ENCODE measurements around the gene EGFL7.
"Not testable (repeated sequence)": the region's sequence is repeated elsewhere in the genome, so short reads cannot be mapped to it uniquely, and the experiment has no call there.

EGFL7 gene

DNA sequence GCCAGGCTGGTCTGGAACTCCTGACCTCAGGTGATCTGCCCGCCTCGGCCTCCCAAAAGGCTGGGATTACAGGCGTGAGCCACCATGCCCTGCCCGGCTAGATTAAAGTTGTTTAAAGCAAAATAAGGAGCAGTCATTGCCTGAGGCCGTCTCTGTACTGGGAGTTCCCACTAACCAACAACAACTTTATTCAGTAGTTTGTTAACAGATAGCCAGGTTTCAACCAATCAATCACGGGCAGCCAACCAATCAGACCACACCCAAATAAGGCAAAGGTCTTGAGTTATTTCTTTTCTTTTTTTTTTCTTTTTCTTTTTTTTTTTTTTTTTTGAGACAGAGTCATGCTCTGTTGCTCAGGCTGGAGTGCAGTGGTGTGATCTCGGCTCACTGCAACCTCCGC, 42.0 kb downstream of the EGFL7 start:
- not testable (repeated sequence) for DNase-seq

DNA sequence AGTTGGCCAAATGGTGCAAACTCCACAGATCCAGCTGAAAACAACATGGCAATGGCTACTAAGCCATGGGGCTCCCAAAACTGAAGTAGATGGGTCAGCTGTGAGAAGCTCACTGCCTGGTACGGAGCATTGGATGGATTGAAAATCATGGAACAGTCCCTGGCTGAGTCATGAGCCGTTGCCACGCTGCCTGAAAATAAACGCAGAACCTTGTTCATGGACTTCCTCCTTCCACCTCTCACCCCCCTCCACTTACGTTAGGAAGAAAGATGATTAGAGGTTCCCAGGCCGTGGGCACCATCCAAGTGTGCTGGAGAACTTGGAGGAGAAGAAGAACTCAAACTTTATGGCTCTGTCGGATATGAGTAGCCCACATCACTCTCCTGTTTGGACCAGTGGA, 42.8 kb downstream of the EGFL7 start:
- DNase-seq: no peak

DNA sequence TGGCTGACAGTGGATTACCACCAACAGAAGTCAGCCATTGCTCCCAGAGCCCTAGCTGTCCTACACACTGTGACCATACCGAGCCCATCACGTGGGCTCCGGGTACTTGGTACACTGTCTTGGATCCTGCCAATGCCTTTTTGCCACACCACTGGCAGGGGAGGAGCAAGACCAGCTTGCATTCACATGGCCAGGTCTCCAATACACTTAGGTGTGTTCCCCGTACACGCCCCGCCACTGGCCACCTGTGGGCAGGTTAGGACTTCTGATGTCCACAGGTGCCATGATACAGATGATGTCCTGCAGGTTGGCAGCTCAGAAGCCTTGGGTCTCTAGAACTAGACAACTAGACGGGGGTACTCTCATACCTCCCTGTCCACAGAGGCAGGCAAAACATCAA, 44.3 kb downstream of the EGFL7 start:
- DNase-seq: no peak

DNA sequence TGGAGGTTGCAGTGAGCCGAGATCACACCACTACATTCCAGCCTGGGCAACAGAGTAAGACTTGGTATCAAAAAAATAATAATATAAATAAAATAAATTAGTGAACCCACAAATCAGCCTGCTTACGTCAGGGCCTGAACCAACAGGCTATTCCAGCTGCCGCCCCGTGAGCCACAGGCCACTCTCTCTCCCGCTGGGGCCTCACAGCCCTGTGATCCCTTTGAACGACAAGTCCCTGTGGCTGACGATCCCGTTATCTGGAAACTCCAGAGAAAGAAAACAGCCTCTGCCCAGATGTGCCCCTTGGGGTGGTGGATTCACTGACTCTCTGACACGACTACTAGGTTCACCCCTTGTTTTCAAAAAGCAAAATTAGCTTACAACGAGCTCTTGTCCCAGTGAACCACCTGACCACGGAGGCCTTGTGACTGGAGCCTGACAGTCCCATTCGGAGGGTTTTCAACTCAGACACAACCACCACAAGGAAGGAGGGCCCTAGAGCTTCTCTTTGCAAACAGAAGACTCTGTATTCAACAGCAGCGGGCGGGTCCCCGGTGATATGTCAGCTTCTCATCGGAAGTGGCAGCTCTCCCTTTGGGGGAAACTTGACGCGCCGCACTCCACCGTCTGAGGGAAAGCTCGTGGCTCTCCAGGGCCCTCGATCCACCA, 45.3 kb downstream of the EGFL7 start:
- no peak for DNase-seq

DNA sequence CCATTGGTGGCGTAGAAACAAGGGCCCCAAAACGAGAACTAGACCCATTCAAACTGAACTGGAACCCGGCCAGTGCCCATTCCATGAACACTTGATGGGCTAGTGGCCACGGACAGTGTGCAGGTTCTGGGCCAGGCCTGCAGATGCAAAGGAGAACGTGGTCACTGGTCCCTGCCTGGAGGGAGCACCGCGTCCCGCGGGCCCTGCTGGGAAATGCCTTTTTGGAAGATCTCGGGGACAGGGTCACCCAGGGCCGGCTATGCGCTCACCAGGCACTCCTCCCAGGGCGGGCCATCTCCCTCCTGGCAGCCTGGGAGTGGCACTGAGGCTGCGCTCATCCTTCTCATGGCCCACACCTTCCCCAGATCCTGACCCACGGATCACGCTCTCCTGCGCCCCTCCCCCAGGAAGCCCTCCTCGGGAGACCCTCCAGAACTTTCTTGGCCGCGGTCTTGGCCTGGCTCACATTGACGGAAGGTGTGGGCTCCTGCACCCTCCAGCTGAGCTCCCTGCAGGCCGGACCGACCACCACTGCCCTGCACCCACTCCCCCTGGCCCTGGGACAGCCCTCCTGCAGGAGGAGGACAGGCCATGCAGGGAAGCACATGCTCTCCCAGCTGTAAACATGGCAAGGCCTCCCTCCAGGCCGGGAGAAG, 46.9 kb downstream of the EGFL7 start:
- no peak for DNase-seq

DNA sequence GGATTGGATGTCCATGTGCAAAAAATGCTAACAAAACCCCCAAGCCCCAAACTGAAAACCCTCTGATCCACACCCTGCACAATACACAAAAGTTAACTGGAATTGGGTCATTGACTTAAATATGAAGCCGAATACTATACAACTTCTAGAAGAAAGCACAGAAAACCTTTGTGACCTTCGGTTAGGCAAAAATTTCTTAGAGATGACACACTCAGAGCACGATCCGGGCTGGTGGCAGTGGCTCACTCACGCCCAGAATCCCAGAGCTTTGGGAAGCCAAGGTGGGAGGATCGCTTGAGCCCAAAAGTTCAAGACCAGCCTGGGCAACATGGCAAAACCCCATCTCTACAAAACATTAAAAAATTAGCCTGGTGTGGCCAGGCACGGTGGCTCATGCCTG, 47.8 kb downstream of the EGFL7 start:
- DNase-seq: no peak

DNA sequence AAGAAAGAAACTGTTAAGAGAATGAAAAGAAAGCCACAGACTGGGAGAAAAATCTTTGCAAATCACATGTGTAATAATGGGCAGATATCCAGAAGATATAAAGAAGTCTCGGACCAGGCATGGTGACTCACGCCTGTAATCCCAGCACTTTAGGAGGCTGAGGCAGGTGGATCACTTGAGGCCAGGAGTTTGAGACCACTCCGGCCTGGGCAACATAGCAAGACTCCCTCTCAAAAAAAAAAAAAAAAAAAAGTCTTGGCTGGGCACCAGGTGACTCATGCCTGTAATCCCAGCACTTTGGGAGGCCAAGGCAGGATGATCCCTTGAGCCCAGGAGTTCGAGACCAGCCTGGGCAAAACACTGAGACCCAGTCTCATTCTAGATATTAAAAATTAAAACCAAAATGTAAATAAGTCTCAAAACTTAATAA, 48.5 kb downstream of the EGFL7 start:
- DNase-seq: not testable (repeated sequence)

DNA sequence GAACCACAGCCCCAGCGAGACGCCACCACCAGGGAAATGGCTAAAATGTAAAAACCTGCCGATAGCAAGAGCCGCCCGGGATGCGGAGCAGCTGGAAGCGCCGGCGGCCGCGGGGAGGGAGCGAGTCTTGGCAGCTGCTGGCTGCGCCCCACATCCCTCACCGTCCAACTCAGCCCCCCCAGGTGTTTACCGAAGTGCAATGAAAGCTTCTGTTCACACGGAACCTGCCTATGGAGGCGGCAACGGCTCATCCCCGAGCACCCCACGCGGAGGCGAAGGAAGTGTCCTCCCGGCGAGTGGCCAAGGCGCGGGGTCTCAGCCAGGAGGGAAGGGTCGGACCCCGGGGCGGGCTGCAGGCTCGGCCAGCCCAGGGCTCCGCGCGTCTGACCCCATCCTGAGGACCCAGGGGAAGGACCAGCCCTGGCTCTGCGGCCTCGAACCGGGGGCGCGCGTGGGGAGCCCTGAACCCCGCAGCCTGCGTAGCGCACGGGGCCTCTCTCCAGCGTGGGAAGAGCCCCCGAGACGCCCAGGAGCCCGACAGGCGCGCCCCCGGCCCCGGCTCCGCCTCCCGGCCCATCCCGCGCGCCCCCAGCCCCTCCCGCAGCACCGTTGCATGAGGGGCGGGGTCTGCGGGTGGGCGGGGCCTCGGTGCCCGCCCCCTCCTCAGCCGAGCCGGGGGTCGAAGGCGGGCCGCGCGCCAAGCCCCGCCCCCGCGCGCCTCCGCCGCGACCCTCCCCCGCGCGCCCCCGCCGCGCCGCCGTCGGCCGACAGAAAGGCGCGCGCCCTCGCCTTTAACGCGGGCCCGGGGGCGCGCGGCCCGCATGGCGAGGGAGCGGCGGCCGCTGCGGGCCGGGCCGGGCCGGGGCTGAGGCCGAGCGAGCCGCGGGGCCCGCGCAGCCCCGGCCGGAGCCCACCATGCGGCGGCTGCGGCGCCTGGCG, 49.3 kb downstream of the EGFL7 start, which contains the start of gene DIPK1B:
TSS of gene DIPK1B (plus strand) at position 822 of the 939 bp plus-strand sequence. CDS start at position 916, 94 bp downstream.
- peak; percentile 91 for DNase-seq

DNA sequence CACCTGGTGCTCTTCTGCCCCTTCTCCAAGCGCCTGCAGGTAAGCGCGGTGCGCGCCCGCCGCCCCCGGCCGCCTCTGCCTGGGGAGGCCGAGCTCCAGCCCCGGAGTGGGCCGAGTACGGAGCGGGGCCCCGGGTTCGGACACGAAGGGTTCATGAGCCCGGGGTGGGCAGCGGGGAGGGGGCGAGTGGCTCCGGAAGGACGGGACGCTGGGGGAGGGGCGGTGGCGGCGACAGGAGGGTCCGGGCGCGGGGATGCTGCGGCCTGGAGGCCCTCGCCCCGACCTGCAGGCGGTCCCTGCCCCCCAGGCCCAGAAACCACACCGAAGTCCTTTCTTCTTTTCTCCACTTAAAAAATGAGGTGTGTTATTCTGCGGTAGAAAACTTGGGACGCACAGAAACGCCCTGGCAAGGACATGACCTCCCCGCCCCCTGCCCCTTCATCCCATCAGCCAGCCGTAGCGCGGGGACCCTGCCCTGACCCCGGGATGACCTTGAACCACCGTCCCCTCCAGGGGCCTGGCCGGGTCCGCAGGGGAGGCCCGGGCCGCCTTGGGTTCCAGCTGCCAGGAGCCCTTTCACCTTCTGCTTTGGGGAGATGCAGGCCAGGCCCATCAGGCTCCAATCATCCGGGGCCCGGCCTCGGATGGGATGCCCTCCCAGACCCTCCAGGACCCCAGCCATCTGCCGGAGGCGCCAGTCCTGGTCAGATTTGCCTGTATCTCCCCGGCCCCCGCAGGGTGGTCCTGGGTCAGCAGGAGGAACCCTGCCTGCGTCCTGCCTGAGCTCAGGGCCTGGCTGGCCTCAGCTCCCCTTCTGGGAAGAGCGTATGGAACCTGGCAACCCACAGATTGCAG, 50.2 kb downstream of the EGFL7 start:
- DNase-seq: no peak

DNA sequence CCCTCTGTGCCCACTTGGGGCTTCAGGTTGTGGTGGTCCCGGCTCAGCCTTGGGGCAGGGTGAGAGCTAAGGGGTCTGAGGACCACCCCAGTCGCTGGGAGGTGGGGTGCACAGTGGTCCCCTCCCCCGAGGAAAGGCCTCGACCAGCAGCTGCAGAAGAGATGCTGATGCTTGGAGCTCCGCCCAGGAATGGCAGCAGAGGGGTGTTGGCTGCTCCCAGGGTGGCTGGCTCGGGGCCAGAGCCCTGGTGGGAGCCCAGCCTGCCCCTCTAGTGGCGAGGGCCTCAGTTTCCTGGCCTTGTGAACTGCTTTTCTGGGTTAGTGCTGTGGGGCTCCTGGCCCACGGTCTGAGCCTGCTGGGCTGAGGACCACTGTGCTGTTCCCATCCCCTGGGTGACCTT, 50.8 kb downstream of the EGFL7 start:
- peak; percentile 51 for DNase-seq

DNA sequence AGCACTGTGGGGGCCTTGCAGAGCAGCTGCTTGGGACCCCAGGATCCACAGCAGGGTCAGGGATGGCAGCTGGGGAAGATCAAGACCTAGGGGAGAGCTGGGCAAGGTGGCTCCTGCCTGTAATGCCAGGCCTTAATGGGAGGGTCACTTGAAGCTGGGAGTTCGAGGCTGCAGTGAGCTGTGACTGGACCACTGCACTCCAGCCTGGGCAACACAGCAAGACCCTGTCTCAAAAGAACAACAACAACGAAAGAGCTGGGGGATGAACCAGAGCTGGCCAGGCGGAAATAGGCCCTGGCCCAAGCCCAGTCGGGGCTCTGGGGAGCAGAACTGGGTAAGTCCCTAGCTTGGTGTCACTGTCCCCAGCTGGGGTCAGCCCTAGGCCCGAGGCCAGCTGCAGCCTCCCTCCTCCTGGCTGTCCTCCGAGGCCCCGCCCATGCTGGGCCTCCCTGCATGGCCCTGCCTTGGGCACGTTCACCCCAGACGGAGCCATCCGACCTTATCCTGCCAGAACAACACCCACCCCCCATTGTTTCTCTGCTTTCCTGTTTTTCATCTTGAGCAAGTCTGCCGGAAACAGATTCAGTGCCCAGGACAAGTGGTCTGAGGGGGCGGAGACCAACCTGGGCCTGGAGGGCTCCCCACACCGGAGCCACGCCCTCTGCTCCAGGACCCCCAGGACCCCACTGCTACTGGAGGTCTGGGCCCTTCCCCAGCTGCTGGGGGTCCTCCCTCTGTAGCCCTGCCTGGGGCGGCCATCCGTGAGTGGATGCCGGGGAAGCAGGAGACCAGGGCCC, 51.6 kb downstream of the EGFL7 start:
- DNase-seq: no peak

DNA sequence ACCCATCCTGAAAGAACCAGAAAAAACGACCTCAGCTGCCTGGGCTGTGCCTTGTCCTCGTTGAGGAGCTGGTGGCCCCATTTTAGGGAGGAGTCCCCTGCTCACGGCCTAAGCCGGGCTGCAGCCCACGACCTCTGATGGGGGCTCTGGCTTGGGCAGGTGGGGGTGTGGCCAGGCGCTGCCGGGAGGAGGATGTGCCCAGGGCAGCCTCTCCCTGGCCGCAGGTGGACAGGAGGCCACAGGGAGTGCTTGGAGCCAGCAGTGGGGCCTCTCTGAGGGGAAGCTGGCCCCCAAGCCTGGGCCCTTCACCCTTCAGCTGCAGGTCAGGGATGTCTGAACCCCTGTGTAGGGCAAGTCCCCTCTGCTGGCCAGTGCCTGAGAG, 52.2 kb downstream of the EGFL7 start:
- DNase-seq: no peak

DNA sequence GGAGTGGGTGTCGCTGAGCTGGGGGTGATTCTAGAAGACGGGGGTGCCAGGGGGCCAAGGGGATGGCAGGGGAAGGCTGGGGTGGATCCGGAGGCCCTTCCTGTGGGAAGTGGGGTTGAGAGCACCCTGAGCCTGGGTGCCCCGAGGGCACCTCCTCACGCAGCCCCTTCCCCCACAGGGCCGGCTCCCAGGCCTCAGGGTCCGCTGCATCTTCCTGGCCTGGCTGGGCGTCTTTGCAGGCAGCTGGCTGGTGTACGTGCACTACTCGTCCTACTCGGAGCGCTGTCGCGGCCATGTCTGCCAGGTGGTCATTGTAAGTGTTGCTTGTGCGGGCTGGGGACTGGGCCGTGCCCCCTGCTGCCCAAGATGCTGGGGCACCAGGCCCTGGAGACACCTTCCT, 54.7 kb downstream of the EGFL7 start:
- no peak for DNase-seq

DNA sequence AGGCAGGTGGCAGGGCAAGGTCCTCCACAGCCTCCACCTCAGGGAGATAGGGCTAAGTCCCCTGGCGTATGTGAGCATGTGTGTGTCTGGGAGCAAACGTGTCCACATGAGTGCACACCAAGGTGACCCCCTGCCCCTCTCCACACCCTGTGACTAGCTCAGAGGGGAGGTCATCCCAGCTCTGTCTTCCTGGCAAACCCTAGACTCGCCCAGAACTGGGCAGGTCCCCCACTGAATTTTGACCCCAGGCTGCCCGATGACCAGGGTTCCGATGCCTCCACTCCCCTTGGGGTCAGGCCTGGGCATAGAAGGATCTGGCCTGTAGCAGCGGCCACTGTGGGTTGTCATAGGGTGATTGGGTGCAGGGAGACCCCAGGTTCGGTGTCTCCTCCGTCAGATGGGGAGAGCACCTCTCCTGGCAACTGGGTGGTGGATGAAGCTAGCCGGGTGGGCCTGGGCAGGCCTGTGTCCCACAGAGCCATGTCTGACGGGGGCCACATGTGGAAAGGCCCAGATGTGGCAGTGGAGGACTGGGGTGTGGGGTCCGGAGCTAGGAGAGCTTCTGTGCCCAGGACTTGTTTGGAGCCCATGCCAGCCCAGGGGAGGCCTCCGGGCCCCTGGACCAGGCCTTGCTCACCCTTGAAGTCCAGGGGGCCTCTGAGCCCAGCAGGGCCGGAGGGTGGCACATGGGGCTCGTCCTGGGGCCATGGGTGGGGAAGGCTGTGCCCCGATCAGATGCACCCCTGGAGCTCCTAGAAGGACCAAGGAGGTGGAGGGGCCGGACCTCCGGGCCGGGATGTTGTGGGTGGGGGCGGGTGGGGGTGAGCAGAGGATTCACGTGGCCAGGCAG, 55.9 kb downstream of the EGFL7 start:
- DNase-seq: no peak

DNA sequence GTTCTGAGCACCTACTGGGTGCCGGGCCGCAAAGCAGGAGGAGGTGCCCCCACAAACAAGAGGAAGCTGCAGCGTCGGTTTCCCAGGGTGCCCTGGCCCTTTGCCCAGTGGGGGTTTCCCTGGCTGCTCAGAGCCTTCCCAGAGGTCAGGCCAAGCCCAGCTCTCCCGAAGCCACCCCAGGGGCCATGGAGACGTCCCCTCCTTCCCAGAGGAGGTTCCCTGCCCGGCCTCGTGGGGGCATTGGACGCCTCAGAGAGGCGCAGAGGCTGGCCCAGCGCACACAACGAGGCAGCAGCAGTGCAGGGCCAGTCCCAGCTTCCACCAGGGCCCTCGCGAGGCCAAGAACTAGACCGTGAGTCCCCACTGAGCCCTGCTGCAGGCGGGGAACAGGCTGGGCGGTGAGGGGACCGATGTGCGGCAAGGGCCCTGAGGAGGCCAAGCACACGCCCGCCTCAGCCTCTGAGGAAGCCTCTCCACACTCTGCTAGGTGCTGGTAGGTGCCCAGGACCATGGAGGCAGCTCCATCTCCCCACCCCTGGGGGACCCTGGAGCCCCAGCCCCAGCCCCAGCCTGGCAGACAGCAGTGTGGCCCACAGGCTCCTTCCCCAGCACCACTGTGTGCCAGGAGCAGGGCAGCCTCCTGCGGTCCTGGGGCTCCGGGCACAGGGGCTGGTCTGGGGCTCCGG, 56.6 kb downstream of the EGFL7 start:
- no peak for DNase-seq

DNA sequence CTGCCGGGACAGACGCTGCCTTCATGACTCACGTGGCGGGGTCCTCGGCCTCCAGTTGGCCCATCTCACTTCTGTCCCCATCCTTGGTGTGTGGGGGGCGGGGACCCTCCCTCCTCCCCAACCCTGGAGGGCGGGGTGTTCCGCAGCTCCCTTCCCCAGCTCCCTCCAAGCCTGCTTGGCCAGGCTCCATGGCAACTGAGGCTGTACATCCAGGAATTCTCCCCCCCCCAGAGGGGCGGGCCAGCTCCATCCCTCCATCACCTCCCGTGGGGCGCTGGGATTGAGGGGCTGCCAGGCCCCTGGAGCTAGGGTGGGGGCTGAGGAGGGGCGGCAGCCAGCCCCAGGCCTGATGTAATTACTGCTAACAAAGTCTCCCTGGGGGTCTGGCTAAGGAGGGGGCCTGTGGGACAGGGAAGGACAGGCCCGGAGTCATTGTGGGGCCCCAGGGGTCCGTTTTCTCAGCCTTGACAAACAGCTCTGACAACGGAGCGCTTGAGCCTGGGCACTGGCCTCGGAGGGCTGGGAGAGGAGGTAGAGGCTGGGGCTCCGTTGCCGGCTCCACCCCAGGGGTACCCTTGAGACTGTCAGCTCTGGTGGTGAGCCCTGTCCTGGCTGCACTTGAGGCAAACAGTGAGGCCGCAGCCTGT, 57.7 kb downstream of the EGFL7 start:
- no peak for DNase-seq

DNA sequence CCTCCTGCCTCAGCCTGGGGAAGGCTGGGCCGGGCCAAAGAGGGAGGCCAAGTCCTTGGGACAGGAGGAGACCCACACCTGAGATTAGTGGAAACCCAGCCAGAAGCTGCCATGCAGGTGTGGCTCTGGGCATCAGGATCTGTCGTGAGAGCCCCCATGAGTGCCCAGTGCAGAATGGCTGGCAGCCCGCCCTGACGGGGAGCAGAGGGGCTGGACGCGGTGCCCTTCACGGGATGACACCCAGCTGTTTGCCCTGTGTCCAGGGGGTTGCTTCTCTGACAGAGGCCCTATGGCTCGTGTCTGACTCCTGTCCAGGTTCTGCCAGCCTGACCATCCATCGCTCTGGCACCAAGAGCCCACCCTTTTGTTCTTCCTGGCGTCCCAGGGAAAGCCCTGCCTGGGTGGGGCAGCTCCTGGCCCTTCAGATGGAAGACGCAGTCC, 58.2 kb downstream of the EGFL7 start:
- no peak for DNase-seq

DNA sequence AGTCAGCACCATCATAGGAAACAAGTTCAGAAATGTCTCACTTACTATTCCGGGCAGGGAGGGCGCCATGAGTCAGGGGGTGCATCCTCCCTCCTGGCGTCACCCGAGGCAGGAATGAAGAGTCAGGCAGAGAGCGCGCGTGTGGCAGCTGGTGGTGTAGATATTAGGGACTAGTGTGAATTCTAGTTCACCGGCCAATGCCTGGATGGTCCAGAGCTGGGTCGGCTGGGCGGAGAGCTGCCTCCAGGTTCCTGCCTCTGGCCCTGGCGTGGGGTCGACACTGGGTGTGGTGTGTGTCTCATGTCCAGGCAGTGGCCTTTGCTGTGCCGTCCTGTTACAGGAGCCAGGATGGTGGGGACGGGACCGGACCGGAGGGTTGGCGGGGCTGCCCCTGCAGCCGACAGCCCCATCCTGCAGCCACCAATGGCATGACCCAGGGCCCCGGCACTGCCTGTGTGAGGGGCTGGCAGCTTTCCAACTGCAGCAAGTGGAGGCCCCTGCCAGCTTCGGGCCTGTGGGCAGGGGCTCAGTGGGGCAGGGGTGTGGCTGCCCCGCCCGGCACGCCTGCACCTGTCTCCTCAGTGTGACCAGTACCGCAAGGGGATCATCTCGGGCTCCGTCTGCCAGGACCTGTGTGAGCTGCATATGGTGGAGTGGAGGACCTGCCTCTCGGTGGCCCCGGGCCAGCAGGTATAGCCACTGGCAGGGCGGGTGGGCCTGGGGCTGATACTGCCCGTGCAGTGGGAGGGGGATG, 58.8 kb downstream of the EGFL7 start:
- DNase-seq: no peak
